Glutamatergic neuron (in vitro differentiated cells): ENCODE results near the gene FGFBP1. TPM values are rescaled to one million over a fixed set of nuclear protein-coding genes. Genes with fewer than 3 reads are reported as not detected.

Source experiments
- DNase-seq: peaks from one replicate; pipeline ENCODE4 v3.0.0; 2022
- H3K27ac Mint-ChIP-seq: one replicate; pipeline ENCODE4 v1.8.0; 2020; ENCODE audit warnings: mild to moderate bottlenecking, mixed read lengths, inconsistent platforms; ENCODE audit not compliant: unreplicated experiment
- H3K27me3 Mint-ChIP-seq: one replicate; pipeline ENCODE4 v1.8.0; 2020; ENCODE audit warnings: mild to moderate bottlenecking, moderate library complexity, mixed read lengths, inconsistent platforms; ENCODE audit not compliant: unreplicated experiment
- H3K36me3 Mint-ChIP-seq: one replicate; pipeline ENCODE4 v1.8.0; 2020; ENCODE audit warnings: mild to moderate bottlenecking, mixed read lengths, inconsistent platforms; ENCODE audit not compliant: unreplicated experiment
- H3K4me1 Mint-ChIP-seq: one replicate; pipeline ENCODE4 v1.8.0; 2020; ENCODE audit warnings: mild to moderate bottlenecking, low read depth, mixed read lengths, inconsistent platforms; ENCODE audit not compliant: unreplicated experiment
- H3K4me3 Mint-ChIP-seq: one replicate; pipeline ENCODE4 v1.8.0; 2020; ENCODE audit warnings: mild to moderate bottlenecking, mixed read lengths, inconsistent platforms; ENCODE audit not compliant: unreplicated experiment
- H3K9me3 Mint-ChIP-seq: one replicate; pipeline ENCODE4 v1.8.0; 2020; ENCODE audit warnings: mild to moderate bottlenecking, moderate library complexity, mixed read lengths, inconsistent platforms; ENCODE audit not compliant: unreplicated experiment
- total RNA-seq: library from RNA; stranded (reverse); fragmentation: NEBNext Ultra II Directional; extraction: Animal tissue kit (Norgen Biotek cat#: 25700); gene quantifications from one replicate; pipeline ENCODE4 v1.2.1, GENCODE V29; 2021; ENCODE audit not compliant: unreplicated experiment
- TF ChIP-seq, protein P1 (sequence below): fragments of 200-600 bp; sonication (generic); IDR thresholded peaks from one replicate; pipeline ENCODE4 v1.5.0; 2021; ENCODE audit not compliant: partially characterized antibody, unreplicated experiment

FGFBP1 gene
- total RNA-seq, 1 donor from 2014 or later = not detected

DNA sequence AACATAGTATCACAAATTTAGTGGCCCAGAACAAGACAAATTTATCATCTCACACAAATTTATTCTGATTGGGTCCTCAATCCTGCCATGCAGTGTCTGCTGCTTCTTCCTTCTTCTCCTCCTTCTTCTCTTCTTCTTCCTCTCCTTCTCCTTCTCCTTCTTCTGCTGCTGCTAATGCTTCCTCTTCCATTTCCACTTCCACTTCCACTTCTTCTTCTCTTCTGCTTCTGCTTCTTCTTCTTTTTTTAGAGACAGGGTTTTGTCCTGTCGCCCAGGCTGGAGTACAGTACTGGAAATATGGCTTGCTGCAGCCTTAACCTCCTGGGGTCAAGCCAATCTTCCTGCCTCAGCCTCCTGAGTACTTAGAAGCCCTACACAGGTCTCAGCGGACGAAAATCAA is 37.5 kb downstream of the FGFBP1 start:
- H3K27me3 Mint-ChIP-seq = peaks cover 3% of the 10 kb centered on the region
- H3K4me3 Mint-ChIP-seq = no peak overlapping the region
- DNase-seq = no peak
- TF ChIP-seq, protein P1, sequence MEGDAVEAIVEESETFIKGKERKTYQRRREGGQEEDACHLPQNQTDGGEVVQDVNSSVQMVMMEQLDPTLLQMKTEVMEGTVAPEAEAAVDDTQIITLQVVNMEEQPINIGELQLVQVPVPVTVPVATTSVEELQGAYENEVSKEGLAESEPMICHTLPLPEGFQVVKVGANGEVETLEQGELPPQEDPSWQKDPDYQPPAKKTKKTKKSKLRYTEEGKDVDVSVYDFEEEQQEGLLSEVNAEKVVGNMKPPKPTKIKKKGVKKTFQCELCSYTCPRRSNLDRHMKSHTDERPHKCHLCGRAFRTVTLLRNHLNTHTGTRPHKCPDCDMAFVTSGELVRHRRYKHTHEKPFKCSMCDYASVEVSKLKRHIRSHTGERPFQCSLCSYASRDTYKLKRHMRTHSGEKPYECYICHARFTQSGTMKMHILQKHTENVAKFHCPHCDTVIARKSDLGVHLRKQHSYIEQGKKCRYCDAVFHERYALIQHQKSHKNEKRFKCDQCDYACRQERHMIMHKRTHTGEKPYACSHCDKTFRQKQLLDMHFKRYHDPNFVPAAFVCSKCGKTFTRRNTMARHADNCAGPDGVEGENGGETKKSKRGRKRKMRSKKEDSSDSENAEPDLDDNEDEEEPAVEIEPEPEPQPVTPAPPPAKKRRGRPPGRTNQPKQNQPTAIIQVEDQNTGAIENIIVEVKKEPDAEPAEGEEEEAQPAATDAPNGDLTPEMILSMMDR = no peak
- peaks cover 9% of the 10 kb centered on the region for H3K36me3 Mint-ChIP-seq
- peaks cover 9% of the 10 kb centered on the region for H3K9me3 Mint-ChIP-seq
- peaks cover 2% of the 10 kb centered on the region for H3K4me1 Mint-ChIP-seq
- H3K27ac Mint-ChIP-seq = no peak overlapping the region

DNA sequence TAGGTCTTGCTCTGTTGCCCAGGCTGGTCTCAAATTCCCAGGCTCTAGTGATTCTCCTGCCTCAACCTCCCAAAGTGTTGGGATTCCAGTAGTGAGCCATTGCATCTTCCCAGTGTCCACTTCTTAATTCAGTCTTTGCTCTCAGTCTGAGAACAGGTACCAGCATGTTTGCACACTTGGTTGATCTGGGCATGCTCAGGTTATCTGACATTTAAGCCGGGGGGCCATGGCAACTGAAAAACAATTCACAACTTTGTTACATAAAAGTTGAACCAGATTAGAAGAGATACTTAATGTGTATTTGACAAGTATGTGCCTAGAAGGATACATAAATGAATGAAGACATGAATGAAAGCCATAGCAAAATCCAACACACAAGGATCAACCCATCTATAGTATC is 39.0 kb downstream of the FGFBP1 start:
- Mint-ChIP-seq H3K4me1 (peaks cover 8% of the 10 kb centered on the region), H3K27ac (no peak overlapping the region), H3K4me3 (no peak overlapping the region), H3K9me3 (peaks cover 5% of the 10 kb centered on the region), H3K36me3 (peaks cover 2% of the 10 kb centered on the region), H3K27me3 (peaks cover under 1% of the 10 kb centered on the region)
- DNase-seq = no peak
- TF ChIP-seq, protein P1 = no peak

DNA sequence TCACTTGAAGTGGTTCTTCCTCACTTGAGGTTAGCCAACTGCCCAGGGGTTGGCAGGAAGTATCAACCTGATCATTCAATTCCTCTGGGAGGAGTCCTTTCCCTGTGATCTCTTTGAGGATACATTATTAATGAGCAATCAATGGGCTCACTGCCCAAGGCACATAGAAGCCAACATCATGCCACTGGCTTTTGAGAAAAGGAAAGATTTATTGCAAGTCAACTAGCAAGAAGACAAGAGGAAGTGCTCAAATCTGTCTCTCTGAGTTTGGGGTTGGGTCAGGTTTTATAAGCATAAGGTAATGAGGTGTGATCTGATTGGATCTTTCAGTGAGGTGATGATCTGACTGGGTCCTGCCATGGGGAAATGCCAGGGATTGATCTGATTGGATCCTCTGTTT is 39.6 kb downstream of the FGFBP1 start:
- no peak overlapping the region for H3K4me3 Mint-ChIP-seq
- H3K36me3 Mint-ChIP-seq = no peaks in the 10 kb centered on the region
- TF ChIP-seq, protein P1 = no peak
- no peaks in the 10 kb centered on the region for H3K27me3 Mint-ChIP-seq
- H3K27ac Mint-ChIP-seq = no peak overlapping the region
- H3K4me1 Mint-ChIP-seq = peaks cover 8% of the 10 kb centered on the region
- peaks cover 5% of the 10 kb centered on the region for H3K9me3 Mint-ChIP-seq
- DNase-seq = no peak

DNA sequence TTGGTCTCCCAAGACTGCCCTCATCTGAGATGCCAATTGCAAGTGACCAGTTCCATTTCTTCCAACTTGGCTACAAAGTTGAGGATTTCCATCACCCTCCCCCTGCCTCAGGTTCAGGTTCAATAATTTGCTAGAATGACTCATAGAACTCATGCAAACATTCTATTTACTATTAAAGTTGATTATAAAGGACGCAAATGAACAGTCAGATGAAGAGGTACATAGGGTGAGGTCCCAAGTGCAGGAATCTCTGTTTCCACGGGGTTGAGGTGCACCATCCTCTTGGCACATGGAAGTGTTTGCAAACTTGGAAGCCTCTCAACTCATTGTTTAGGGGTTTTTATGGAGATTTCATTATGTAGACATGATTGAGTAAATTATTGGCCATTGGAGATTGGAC is 41.0 kb downstream of the FGFBP1 start:
- H3K27ac Mint-ChIP-seq = no peak overlapping the region
- no peak for DNase-seq
- no peaks in the 10 kb centered on the region for H3K36me3 Mint-ChIP-seq
- H3K4me3 Mint-ChIP-seq = no peak overlapping the region
- H3K27me3 Mint-ChIP-seq = no peaks in the 10 kb centered on the region
- TF ChIP-seq, protein P1 = no peak
- peaks cover 8% of the 10 kb centered on the region for H3K4me1 Mint-ChIP-seq
- H3K9me3 Mint-ChIP-seq = peaks cover 5% of the 10 kb centered on the region

DNA sequence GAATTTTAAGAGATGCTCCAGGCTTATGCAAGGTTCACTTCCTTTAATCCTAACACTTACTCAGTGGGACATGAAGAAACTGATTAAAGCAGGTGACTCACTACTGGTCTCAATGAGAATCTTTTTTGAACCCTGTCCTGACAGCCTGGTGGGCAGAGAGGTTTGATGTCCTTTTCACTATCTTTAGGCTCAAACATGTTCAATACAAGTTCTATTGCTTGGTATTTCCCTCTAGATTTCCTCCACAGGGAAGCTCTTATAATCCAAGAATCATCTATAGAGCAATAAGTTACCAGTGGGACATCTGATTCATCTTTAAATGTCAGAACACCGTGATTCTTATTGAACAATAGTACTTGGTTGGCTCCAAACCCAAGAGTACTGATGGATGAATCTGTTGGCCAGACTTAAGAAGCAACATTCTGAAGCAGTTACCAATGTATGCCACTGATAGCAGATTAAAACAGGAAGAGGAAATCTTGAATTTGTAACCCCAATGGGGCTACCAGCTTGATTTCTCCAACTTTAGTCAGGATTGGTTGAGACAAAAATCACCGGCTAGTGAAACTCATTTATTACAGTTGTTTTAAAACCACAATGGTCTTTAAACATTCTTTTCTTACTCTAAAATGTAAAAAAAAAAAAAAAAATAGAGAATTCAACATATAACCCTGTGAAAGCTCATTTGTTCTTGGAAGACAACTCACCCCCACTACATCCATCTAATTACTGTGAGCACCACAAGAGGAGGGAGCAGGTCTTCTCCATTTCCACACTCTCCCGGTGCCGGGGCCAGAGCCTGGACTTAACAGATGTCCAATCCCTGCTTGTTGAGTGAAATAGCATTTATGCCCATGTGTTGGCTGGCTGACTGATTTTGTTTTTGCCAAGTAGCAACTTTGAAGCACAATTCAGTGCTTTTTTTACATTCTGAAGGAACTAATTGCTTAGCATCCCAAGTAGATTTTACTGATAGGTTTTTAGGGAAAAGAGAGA is 43.3 kb downstream of the FGFBP1 start:
- TF ChIP-seq, protein P1 = no peak
- peaks cover 24% of the 10 kb centered on the region for H3K4me1 Mint-ChIP-seq
- H3K27ac Mint-ChIP-seq = no peak overlapping the region
- DNase-seq = peak; percentile 17
- peaks cover 5% of the 10 kb centered on the region for H3K9me3 Mint-ChIP-seq
- no peak overlapping the region for H3K4me3 Mint-ChIP-seq
- H3K27me3 Mint-ChIP-seq = no peaks in the 10 kb centered on the region
- no peaks in the 10 kb centered on the region for H3K36me3 Mint-ChIP-seq
